Tibial nerve (tissue), 4 donors: ENCODE measurements around the gene TMEM101. TPM values are rescaled to one million over a fixed set of nuclear protein-coding genes. Genes with fewer than 3 reads are reported as not detected.
"Not testable (repeated sequence)": the region's sequence is repeated elsewhere in the genome, so short reads cannot be mapped to it uniquely, and the experiment has no call there.

Experiments
- DNase-seq, 2 donors: peaks; one replicate each; pipeline ENCODE4 v3.0.0-alpha.2; 2019; ENCODE audit warnings: low spot score in 2 of 2
- H3K27ac ChIP-seq, 4 donors: fragments of 200-600 bp; sonication (generic) in 3 of 4; one replicate each; pipeline ENCODE4 v1.5.1; 2017 to 2019; ENCODE audit warnings: mild to moderate bottlenecking in 1 of 4
- H3K27me3 ChIP-seq, 2 donors: fragments of 200-600 bp; sonication (generic) in 1 of 2; one replicate each; pipeline versions ENCODE4 v1.5.1 to v1.6.0; 2017 to 2019
- H3K36me3 ChIP-seq, 3 donors: fragments of 200-600 bp; sonication (generic); one replicate each; pipeline ENCODE4 v1.5.1; 2018 to 2019
- H3K4me1 ChIP-seq, 4 donors: fragments of 200-600 bp; sonication (generic) in 3 of 4; one replicate each; pipeline ENCODE4 v1.5.1; 2017 to 2019
- H3K4me3 ChIP-seq, 4 donors: fragments of 200-600 bp; sonication (generic) in 3 of 4; one replicate each; pipeline ENCODE4 v1.5.1; 2017 to 2019; ENCODE audit warnings: mild to moderate bottlenecking in 1 of 4, moderate library complexity in 1 of 4
- H3K9me3 ChIP-seq, 4 donors: fragments of 200-600 bp; sonication (generic) in 3 of 4; one replicate each; pipeline ENCODE4 v1.5.1; 2017 to 2019
- CTCF ChIP-seq, 5 experiments: fragments of 200-600 bp in 3 of 5; fragments of 450-650 bp in 2 of 5; sonication (generic) in 3 of 5; IDR thresholded peaks; one replicate each; pipeline ENCODE4 v1.5.1; 2016 to 2019; ENCODE audit warnings: antibody characterized with exemption in 5 of 5, mild to moderate bottlenecking in 3 of 5, moderate library complexity in 2 of 5
- EP300 ChIP-seq, 2 donors: sonication (generic); formaldehyde crosslinking; IDR thresholded peaks; one replicate each; pipeline ENCODE4 v1.6.1; 2017; ENCODE audit warnings: antibody characterized with exemption in 2 of 2, mild to moderate bottlenecking in 1 of 2
- POLR2A ChIP-seq, 2 donors: fragments of 450-650 bp; IDR thresholded peaks; one replicate each; pipeline ENCODE4 v1.6.1; 2017; ENCODE audit warnings: antibody characterized with exemption in 2 of 2, mild to moderate bottlenecking in 2 of 2, moderate library complexity in 2 of 2
- WGBS, 2 donors: methylation state at CpG; one replicate each; pipeline ENCODE4 v1.1.5; 2018; 5-methylcytosine and 5-hydroxymethylcytosine counted together
- total RNA-seq, 4 donors: library from RNA; depleted of rRNA; stranded (reverse); fragments of >200 nt; gene quantifications; one replicate each; pipeline ENCODE4 v1.1.0, GENCODE V29; 2016

TMEM101 gene
- total RNA-seq, 4 donors from 2014 or later = 28.6 to 41.2 (median 34.5) TPM

GRCh38 chr17:43999024-43999423 is 15.7 kb downstream of the TMEM101 start:
- no peak overlapping the region for H3K4me3 ChIP-seq
- no peak for DNase-seq
- 67 to 73% methylated on average over 4 of the region's 4 CpGs for WGBS, 2 donors
- no peaks in the 10 kb centered on the region for H3K36me3 ChIP-seq
- peaks cover 0 to 11% (median 7%) of the 10 kb centered on the region in 4 donors for H3K4me1 ChIP-seq
- H3K27ac ChIP-seq = no peak overlapping the region
- H3K27me3 ChIP-seq = peaks cover 0 to 31% of the 10 kb centered on the region in 2 donors
- TF ChIP-seq EP300 (IDR thresholded peaks at IDR 0.05) (no peak), POLR2A (IDR thresholded peaks at IDR 0.05) (no peak), CTCF (IDR thresholded peaks at IDR 0.05) (no peak)
- H3K9me3 ChIP-seq = no peaks in the 10 kb centered on the region

- no peaks in the 10 kb centered on the region for H3K9me3 ChIP-seq
- no peak for TF ChIP-seq CTCF (IDR thresholded peaks at IDR 0.05)
- no peak for TF ChIP-seq EP300 (IDR thresholded peaks at IDR 0.05)
- no peak for TF ChIP-seq POLR2A (IDR thresholded peaks at IDR 0.05)
- H3K4me1 ChIP-seq = peaks cover 0 to 11% (median 7%) of the 10 kb centered on the region in 4 donors
- no peaks in the 10 kb centered on the region for H3K36me3 ChIP-seq
- H3K27me3 ChIP-seq = peaks cover 0 to 26% of the 10 kb centered on the region in 2 donors
- DNase-seq = no peak
- no peak overlapping the region for H3K4me3 ChIP-seq
- H3K27ac ChIP-seq = no peak overlapping the region
- WGBS, 2 donors = 68 to 72% methylated on average over 3 of the region's 3 CpGs
These were observed 16.2 kb downstream of the TMEM101 start for GRCh38 chr17:43998552-43998951.

GRCh38 chr17:43997180-43997579 is 17.6 kb downstream of the TMEM101 start:
- Histone ChIP-seq H3K27me3 (peaks cover 0 to 14% of the 10 kb centered on the region in 2 donors), H3K4me1 (peaks cover 0 to 11% (median 7%) of the 10 kb centered on the region in 4 donors)
- not testable (repeated sequence) for H3K4me3 ChIP-seq, DNase-seq, H3K36me3 ChIP-seq, H3K27ac ChIP-seq, H3K9me3 ChIP-seq
- WGBS, 2 donors = 87 to 94% methylated on average over 5 of the region's 5 CpGs

GRCh38 chr17:43995150-43995471 is 19.7 kb downstream of the TMEM101 start:
- no peak for TF ChIP-seq EP300 (IDR thresholded peaks at IDR 0.05)
- no peak for TF ChIP-seq CTCF (IDR thresholded peaks at IDR 0.05)
- TF ChIP-seq POLR2A (IDR thresholded peaks at IDR 0.05) = no peak
- Histone ChIP-seq H3K36me3 (no peaks in the 10 kb centered on the region), H3K27me3 (peaks cover 0 to 13% of the 10 kb centered on the region in 2 donors), H3K9me3 (no peaks in the 10 kb centered on the region), H3K4me1 (peaks cover 0 to 11% (median 7%) of the 10 kb centered on the region in 4 donors), H3K4me3 (peak overlapping the region in 1 of 4 donors; percentile 29), H3K27ac (no peak overlapping the region)
- no peak for DNase-seq
- WGBS, 2 donors = 20 to 27% methylated on average over 12 of the region's 12 CpGs

- no peaks in the 10 kb centered on the region for H3K36me3 ChIP-seq
- no peaks in the 10 kb centered on the region for H3K9me3 ChIP-seq
- H3K4me1 ChIP-seq = peaks cover 0 to 11% (median 7%) of the 10 kb centered on the region in 4 donors
- 5 to 8% methylated on average over 34 to 45 of the region's 52 CpGs for WGBS, 2 donors
- peak in 1 of 2 donors; percentile 40 for DNase-seq
- peak overlapping the region in 2 of 4 donors; percentile 20 to 29 for H3K4me3 ChIP-seq
- peaks cover 0 to 13% of the 10 kb centered on the region in 2 donors for H3K27me3 ChIP-seq
- TF ChIP-seq POLR2A (IDR thresholded peaks at IDR 0.05) (no peak), EP300 (IDR thresholded peaks at IDR 0.05) (no peak), CTCF (IDR thresholded peaks at IDR 0.05) (peak; percentile 57 to 87 (median 75))
- H3K27ac ChIP-seq = no peak overlapping the region
These were observed 20.3 kb downstream of the TMEM101 start for GRCh38 chr17:43994272-43995149.
